Measurements from ENCODE around the gene DNAJC1.
"Not testable (repeated sequence)": the region's sequence is repeated elsewhere in the genome, so short reads cannot be mapped to it uniquely, and the experiment has no call there.

The DNAJC1 gene

GRCh38 chr10:21837487-21837886 lies 166.0 kb downstream of the DNAJC1 start:
- in situ Hi-C loops (cut with MboI; ENCODE audit: low sequenced_read_pairs), result not testable (repeated sequence)

DNA sequence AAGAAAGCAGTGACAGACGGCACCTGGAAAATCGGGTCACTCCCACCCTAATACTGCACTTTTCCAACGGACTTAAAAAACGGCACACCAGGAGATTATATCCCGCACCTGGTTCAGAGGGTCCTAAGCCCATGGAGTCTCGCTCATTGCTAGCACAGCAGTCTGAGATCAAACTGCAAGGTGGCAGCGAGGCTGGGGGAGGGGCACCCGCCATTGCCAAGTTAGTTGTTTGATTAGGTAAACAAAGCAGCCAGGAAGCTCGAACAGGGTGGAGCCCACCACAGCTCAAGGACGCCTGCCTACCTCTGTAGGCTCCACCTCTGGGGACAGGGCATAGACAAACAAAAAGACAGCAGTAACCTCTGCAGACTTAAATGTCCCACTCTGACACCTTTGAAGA lies 169.0 kb downstream of the DNAJC1 start:
- in situ Hi-C loops (cut with MboI; ENCODE audit: low sequenced_read_pairs), result not testable (repeated sequence)

DNA sequence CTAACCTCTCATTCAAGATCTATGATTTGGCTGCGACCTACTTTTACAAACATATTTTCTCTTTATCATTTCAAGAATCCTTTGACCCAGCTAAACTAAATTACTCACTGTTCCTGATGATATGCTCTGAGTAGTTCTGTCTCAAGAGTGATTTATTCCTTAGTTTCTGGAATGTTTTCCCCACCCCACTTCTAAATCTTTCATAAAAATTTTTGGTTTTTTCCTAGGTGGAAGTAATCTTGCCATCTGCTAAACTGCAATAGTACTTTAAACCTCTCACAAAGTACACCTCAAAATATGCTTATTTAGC lies 170.8 kb downstream of the DNAJC1 start:
- in situ Hi-C loops (cut with MboI; ENCODE audit: low sequenced_read_pairs), result no loop called here

DNA sequence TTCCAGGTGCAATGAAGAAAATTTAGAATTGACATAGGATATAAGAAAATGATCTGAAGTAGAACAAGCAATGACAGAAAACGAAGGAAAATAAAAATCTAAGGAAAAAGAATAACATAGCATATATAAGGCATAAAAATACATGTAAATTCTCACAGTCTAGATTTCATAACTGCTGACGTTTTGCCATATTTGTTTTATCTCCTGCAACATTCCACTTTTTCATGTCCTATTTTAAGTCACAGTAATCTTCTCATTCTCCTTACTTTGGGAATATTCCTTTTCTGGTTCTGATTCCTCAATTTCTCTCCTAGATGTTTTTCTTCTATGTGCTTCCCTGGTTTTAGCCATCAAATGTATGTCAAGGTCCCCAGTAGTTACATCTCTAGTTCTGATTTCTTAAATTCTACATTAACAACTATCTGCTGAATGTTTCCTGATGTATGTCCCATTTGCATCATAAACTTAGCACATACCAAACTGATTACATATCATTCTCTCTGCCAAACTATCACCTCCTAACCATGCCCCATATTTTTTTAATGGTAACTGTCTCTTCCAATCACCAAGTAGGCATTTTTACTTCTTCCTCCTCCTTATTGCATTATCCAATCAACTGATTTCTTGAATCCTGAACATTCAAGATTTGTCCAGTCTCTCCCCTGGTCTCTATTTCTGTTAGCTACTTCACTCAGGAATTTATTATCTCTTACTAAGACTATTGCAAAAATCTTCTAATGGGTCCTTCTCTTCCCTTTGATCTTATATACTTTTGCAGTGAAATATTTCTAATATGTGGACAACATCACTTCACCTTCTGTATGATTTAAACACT lies 171.3 kb downstream of the DNAJC1 start:
- in situ Hi-C loops (cut with MboI; ENCODE audit: low sequenced_read_pairs), result no loop called here

DNA sequence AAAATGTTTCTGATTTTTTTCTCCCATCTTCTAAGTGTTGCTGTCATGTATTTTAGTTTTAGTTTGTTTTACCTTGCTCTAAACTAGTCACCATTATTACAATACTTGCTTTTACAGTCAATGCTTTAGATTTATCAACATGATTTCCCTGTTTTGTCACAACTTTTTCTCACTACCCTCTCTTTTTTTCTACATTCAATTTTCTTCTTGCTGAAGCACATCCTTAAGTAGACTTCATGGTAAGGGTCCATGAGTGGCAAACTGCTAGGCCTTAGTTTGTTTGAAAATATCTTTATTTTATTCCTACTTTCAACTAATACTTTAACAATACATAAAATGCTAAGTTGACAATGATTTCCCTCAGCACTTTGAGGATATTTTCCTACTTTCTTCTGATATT lies 173.5 kb downstream of the DNAJC1 start:
- in situ Hi-C loops (cut with MboI; ENCODE audit: low sequenced_read_pairs), result no loop called here

DNA sequence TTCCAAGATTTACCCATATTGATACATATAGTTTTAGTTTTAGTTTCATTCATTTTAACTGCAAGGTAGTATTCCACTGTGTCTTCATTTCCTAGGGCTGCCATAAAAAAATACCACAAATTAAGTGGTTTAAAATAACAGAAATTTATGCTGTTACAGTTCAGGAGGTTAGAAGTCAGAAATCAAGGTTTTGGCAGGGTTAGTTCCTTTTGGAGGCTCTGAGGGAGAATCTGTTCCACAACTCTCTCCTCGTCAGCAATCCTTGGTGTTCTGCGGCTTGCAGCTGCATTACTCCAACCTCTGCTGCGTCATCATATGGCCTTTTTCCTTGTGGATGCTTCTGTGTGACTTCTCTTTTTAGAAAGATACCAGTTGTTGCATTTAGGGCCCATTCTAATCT lies 176.2 kb downstream of the DNAJC1 start:
- in situ Hi-C loops (cut with MboI; ENCODE audit: low sequenced_read_pairs), result no loop called here

GRCh38 chr10:21826725-21827124 lies 176.8 kb downstream of the DNAJC1 start:
- in situ Hi-C loops (cut with MboI; ENCODE audit: low sequenced_read_pairs), result no loop called here

DNA sequence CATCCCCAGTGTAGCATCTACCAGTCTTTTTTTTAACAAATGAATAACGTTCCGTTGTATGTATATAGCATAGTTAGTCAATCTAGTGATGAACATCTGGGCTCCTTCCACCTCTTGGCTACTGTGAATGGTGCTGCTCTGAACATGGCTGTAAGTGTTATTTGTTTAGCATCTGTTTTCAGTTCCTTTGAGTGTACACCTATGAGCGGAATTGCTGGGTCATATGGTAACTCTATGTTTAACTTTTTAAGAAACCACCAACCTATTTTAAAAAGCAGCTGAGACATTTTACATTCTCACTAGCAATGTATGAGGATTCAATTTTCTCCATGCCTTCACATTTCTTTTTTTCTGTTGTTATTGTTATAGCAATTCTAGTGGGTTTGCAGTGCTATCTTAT lies 178.2 kb downstream of the DNAJC1 start:
- in situ Hi-C loops (cut with MboI; ENCODE audit: low sequenced_read_pairs), result no loop called here

DNA sequence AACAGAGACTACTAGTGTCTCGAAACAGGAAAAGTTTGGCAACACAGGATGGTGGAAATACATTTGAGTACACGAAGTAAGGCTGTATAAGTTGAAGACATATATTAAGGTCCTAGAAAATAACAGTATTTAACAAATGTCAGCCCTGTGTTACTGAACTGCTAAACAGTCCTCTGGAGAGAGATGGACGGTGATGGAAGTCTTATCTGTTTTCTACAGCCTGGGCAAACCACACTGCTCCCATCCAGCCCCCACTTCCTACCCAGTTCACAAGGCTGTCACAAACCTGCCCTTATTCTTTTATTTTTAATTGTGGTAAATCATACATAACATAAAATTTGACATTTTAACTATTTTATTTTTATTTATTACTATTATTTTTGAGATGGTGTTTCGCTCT lies 179.1 kb downstream of the DNAJC1 start:
- in situ Hi-C loops (cut with MboI; ENCODE audit: low sequenced_read_pairs), result no loop called here

GRCh38 chr10:21823617-21824016 lies 179.9 kb downstream of the DNAJC1 start:
- in situ Hi-C loops (cut with MboI; ENCODE audit: low sequenced_read_pairs), result no loop called here

GRCh38 chr10:21822273-21822672 lies 181.3 kb downstream of the DNAJC1 start:
- in situ Hi-C loops (cut with MboI; ENCODE audit: low sequenced_read_pairs), result not testable (repeated sequence)

DNA sequence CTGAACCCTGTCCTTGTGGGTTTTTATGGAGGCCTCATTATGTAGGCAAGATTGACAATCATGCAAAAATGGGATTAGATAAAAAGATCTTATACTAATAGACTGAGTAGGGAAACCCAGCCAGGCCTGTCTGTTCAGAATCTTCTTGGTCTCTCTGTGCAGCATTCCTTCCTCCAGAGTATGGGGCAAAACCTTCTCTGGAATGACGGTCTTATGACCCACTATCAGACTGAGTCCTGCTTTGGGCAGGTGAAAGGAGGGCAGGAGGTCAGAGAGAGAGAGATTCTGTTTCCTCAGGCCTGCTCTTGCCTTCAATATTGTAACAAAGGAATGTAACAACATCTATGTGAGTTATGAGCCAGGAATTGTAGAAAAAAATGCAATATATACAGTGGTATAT lies 182.6 kb downstream of the DNAJC1 start:
- in situ Hi-C loops (cut with MboI; ENCODE audit: low sequenced_read_pairs), result no loop called here

DNA sequence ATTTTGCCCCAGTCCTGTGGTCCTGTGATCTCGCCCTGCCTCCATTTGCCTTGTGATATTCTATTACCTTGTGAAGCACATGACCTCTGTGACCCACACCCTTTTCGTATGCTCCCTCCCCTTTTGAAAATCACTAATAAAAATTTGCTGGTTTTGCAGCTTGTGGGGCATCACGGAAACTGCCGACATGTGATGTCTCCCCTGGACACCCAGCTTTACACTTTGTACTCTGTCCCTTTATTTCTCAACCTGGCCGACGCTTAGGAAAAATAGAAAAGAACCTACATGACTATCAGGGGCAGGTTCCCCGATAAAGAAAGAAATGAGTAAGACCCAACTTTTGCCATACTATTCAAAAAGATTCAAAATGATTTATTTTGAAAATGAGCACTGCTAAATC lies 185.1 kb downstream of the DNAJC1 start:
- in situ Hi-C loops (cut with MboI; ENCODE audit: low sequenced_read_pairs), result not testable (repeated sequence)

DNA sequence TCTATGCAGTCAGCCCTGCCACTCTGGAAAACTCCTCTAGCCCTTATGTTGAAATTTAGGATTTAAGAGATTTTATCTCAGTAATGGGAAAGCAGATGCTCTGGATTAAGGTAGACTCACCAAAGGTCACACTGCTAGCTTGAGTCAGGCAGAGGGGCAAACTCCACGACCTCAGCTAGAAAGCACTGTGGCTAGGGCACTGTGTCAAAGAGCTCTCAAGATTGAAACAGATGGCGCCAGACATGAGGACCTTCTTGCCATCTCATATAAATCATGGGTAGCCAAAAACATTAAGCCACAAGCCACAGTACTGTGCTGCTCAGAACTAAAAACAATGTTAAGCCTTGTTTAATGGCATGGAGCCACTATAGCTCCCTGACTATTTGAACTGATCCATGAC lies 188.7 kb downstream of the DNAJC1 start:
- in situ Hi-C loops (cut with MboI; ENCODE audit: low sequenced_read_pairs), result no loop called here

- in situ Hi-C loops (cut with MboI; ENCODE audit: low sequenced_read_pairs), result no loop called here
These were observed 189.6 kb downstream of the DNAJC1 start for GRCh38 chr10:21813946-21814345.

DNA sequence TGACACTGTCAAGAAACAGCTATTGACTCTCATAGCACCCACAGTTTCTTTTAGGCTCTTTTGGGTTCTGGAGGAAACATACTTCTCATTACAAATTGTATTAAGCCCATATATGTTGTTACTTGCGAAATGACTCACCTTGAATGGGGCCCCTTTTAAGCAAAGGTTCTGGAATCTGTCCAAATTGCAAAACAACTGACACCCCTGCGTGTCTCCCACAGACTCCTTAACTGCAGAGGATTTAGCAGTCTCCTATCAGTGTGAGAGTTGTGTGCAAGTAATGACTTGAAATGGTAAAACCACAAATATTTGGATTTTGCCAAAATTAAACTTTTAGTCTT lies 192.3 kb downstream of the DNAJC1 start:
- in situ Hi-C loops (cut with MboI; ENCODE audit: low sequenced_read_pairs), result no loop called here

DNA sequence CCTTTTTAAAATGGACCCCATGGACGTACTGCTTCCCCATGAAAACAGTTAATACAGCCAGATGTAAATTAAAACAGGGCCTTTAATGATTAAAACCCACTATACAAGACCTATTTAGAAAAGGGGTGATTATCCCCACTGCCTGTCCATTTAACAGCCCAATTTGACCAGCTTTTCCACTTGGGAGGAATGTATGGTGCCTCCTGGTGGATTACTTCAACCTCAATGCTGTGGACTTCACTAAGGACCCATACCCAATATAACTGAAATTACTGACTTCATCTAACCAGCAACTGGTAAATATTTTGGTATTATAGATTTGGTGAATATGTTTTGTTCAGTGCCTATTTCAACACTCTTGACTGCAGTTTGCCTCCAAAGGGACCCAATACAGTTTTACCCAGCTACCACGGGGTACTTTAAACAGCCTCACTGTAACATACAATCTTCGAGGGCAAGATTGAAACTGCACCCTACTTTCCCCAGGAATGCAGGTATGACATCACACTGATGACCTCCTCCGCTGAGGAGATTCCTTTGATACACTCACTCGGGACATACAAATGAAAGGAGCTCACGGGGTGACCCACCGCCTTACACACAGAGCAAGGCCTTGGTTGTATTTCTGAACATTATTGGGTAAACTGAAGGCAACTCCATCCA lies 192.8 kb downstream of the DNAJC1 start:
- in situ Hi-C loops (cut with MboI; ENCODE audit: low sequenced_read_pairs), result no loop called here

DNA sequence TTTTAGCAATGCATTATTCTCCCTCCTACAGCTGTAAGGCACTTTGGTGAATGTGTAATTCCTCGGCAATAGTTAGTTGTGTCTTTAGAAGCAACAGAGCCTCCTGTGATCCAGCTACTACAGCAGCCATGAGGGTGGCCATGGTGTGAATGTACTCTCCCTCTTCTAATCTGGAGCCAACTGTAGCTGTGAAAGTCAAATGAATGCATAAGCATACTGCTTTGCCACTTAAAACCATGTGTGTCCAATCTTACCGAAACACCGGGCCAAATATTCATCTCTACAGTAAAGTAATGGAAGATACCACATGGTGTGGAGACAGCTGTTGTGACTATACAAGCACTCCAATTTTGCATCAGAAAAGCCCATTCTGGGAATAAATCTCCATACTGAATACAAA lies 195.0 kb downstream of the DNAJC1 start:
- in situ Hi-C loops (cut with MboI; ENCODE audit: low sequenced_read_pairs), result no loop called here

DNA sequence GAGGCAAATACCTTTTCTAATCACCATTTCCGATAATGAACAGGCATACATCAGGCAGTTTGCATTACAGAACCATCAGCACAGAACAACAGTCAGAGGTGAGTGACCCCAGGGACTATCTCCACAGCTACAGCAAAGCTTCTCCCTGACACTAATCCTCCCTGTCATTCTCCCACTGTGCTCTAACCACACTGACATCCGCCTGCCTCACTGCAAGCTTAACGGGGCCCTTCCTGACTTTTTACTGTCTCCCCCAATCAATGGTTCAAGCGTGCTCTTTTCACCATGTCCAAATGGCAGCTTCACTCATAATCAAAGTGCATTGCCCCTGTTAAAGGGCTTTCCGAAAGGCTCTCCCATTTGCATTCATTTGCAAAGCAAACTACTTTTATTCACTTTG lies 196.3 kb downstream of the DNAJC1 start:
- in situ Hi-C loops (cut with MboI; ENCODE audit: low sequenced_read_pairs), result no loop called here

GRCh38 chr10:21803374-21803773 lies 200.2 kb downstream of the DNAJC1 start:
- in situ Hi-C loops (cut with MboI; ENCODE audit: low sequenced_read_pairs), result no loop called here

DNA sequence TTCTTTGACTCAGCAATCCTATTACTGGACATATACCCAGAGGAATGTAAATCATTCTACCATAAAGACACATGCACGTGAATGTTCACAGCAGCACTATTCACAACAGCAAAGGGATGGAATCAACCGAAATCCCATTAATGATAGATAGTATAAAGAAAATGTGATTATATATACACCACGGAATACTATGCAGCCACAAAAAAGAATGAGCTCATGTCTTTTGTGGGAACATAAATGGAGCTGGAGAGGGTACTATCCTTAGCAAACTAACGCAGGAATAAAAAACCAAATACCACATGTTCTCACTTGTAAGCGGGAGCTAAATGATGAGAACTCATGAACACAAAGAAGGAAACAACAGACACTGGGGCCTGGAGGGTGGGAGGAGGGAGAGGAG lies 201.9 kb downstream of the DNAJC1 start:
- in situ Hi-C loops (cut with MboI; ENCODE audit: low sequenced_read_pairs), result no loop called here

DNA sequence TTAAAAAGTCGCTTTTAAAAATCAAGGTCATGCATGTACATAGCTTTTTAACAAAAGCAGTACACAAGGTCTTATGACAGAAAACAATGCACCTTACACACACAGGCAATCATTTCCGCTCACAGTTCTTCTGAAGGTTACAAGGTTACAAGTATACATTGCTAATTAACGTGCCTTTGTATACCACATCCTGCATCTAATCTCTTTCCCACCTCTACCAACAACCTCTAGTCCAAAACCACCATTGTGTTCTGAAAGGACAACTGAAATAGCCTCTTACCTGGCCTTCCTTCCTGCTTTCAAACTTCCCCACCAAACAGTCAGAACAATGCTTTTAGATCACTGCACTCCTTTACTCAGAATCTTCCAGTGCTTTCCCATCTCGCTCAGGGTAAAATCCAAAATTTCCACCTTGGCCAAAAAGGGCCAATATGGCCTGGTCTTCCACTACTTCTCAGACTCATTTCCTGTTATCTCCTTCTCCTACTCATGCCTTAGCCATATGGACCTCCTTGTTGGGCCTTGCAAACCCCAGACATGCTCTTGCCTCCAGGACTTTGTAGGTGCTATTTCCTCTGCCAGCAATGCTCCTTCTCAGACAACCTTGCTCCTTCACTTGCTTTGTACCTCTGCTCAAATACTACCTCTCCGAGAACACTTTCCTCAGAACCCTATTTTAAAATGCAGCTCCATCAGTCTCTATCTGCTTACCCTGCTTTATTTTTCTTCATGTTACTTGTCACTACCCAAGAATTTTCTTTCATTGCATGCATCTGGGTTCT lies 205.4 kb downstream of the DNAJC1 start:
- in situ Hi-C loops (cut with MboI; ENCODE audit: low sequenced_read_pairs), result no loop called here
